Liver (tissue), 9 donors: Measurements from ENCODE around the gene SLC38A1. TPM values are rescaled to one million over a fixed set of nuclear protein-coding genes. Genes with fewer than 3 reads are reported as not detected.

Experiments
- DNase-seq: peaks from one replicate; pipeline ENCODE4 v3.0.0-alpha.2; 2017; ENCODE audit warnings: low spot score
- H3K27ac ChIP-seq, 2 donors: one replicate each; pipeline ENCODE4 v1.7.0; 2013; ENCODE audit warnings: inconsistent platforms in 2 of 2, low read length in 2 of 2, control low read depth in 1 of 2, low read depth in 1 of 2, mild to moderate bottlenecking in 1 of 2
- H3K27me3 ChIP-seq, 4 donors: one replicate each; pipeline versions ENCODE4 v1.6.1 to v1.7.0; 2013; ENCODE audit warnings: low read length in 3 of 4, inconsistent platforms in 1 of 4, mild to moderate bottlenecking in 1 of 4, moderate library complexity in 1 of 4; ENCODE audit not compliant: control insufficient read depth in 4 of 4, insufficient read depth in 4 of 4
- H3K36me3 ChIP-seq, 4 donors: one replicate each; pipeline versions ENCODE4 v1.6.1 to v1.7.0; 2013; ENCODE audit warnings: low read length in 3 of 4, mild to moderate bottlenecking in 3 of 4, low read depth in 1 of 4, moderate library complexity in 1 of 4; ENCODE audit not compliant: control insufficient read depth in 4 of 4, insufficient read depth in 3 of 4
- H3K4me1 ChIP-seq, 4 donors: one replicate each; pipeline versions ENCODE4 v1.6.1 to v1.7.0; 2013; ENCODE audit warnings: low read length in 3 of 4, mild to moderate bottlenecking in 3 of 4, moderate library complexity in 1 of 4; ENCODE audit not compliant: control insufficient read depth in 4 of 4, insufficient read depth in 4 of 4
- H3K4me3 ChIP-seq, 3 donors: one replicate each; pipeline versions ENCODE4 v1.6.1 to v1.7.0; 2013; ENCODE audit warnings: low read length in 3 of 3, control low read depth in 1 of 3, low read depth in 1 of 3, mild to moderate bottlenecking in 1 of 3
- H3K9ac ChIP-seq, 2 donors: one replicate each; pipeline ENCODE4 v1.7.0; 2013; ENCODE audit warnings: low read length in 2 of 2, mild to moderate bottlenecking in 2 of 2, moderate library complexity in 2 of 2, control low read depth in 1 of 2, low read depth in 1 of 2
- H3K9me3 ChIP-seq, 4 donors: one replicate each; pipeline versions ENCODE4 v1.6.1 to v1.7.0; 2013; ENCODE audit warnings: low read length in 3 of 4; ENCODE audit not compliant: control insufficient read depth in 4 of 4
- EGR1 ChIP-seq, 2 donors: IDR thresholded peaks; 2 replicates each; pipeline ENCODE4 v1.6.1; 2016 to 2018; ENCODE audit warnings: antibody characterized with exemption in 2 of 2, low read depth in 2 of 2
- FOXA1 ChIP-seq: IDR thresholded peaks from 2 replicates; pipeline ENCODE4 v1.6.1; 2016; ENCODE audit warnings: antibody characterized with exemption
- FOXA2 ChIP-seq: IDR thresholded peaks from 2 replicates; pipeline ENCODE4 v1.6.1; 2016; ENCODE audit warnings: antibody characterized with exemption
- HNF4A ChIP-seq, 2 donors: conservative IDR thresholded peaks; 2 replicates each; pipeline ENCODE4 v1.6.1; 2016; ENCODE audit warnings: antibody characterized with exemption in 2 of 2, mild to moderate bottlenecking in 2 of 2
- HNF4G ChIP-seq: IDR thresholded peaks from 2 replicates; pipeline ENCODE4 v1.6.1; 2016; ENCODE audit warnings: antibody characterized with exemption
- JUND ChIP-seq, 2 donors: IDR thresholded peaks; 2 replicates each; pipeline ENCODE4 v1.6.1; 2016; ENCODE audit warnings: antibody characterized with exemption in 2 of 2
- NR2F2 ChIP-seq: IDR thresholded peaks from 2 replicates; pipeline ENCODE4 v1.6.1; 2016; ENCODE audit warnings: antibody characterized with exemption
- RAD21 ChIP-seq, 2 donors: IDR thresholded peaks; 2 replicates each; pipeline ENCODE4 v1.6.1; 2016; ENCODE audit warnings: antibody characterized with exemption in 2 of 2, mild to moderate bottlenecking in 2 of 2
- RXRA ChIP-seq, 2 donors: IDR thresholded peaks; 2 replicates each; pipeline ENCODE4 v1.6.1; 2017 to 2018; ENCODE audit warnings: antibody characterized with exemption in 2 of 2, mild to moderate bottlenecking in 1 of 2
- SP1 ChIP-seq: IDR thresholded peaks from 2 replicates; pipeline ENCODE4 v1.6.1; 2018; ENCODE audit warnings: antibody characterized with exemption, mild to moderate bottlenecking
- YY1 ChIP-seq: IDR thresholded peaks from 2 replicates; pipeline ENCODE4 v1.6.1; 2016; ENCODE audit warnings: antibody characterized with exemption, mild to moderate bottlenecking
- ZBTB33 ChIP-seq: IDR thresholded peaks from 2 replicates; pipeline ENCODE4 v1.6.1; 2016; ENCODE audit warnings: antibody characterized with exemption
- WGBS: extraction: QIAGEN DNeasy Blood & Tissue Kit; methylation state at CpG from one replicate; pipeline ENCODE4 v1.1.7; 2013; 5-methylcytosine and 5-hydroxymethylcytosine counted together
- polyA plus RNA-seq, 2 donors: library from polyadenylated mRNA; stranded (reverse) in 1 of 2; unstranded in 1 of 2; fragments of 200-250 nt in 1 of 2; fragments of >200 nt in 1 of 2; fragmentation: Nextera tagmentation in 1 of 2; extraction: Ambion mirVana in 1 of 2; gene quantifications; one replicate each; pipeline versions ENCODE4 v1.2.1 to v1.2.3, GENCODE V29; 2013 to 2015
- total RNA-seq, 2 donors: library from RNA; depleted of rRNA; stranded (reverse); fragments of >200 nt; gene quantifications; one replicate each; pipeline ENCODE4 v1.2.3, GENCODE V29; 2014
- TF ChIP-seq, protein P1 (sequence below): IDR thresholded peaks from 2 replicates; pipeline ENCODE4 v1.6.1; 2016; ENCODE audit warnings: antibody characterized with exemption
- TF ChIP-seq, protein P2 (sequence below): IDR thresholded peaks from 2 replicates; pipeline ENCODE4 v1.6.1; 2016; ENCODE audit warnings: antibody characterized with exemption, mild to moderate bottlenecking
- TF ChIP-seq, protein P3 (sequence below): IDR thresholded peaks from 2 replicates; pipeline ENCODE4 v1.6.1; 2016; ENCODE audit warnings: antibody characterized with exemption
- donor health status: healthy.
- donor health status: healthy.
- donor health status: healthy.
- donor health status: healthy.
- donor health status: healthy.

SLC38A1 gene
- total and polyA plus RNA-seq, 4 donors = 6.2 to 14.9 (median 9.6) TPM

DNA sequence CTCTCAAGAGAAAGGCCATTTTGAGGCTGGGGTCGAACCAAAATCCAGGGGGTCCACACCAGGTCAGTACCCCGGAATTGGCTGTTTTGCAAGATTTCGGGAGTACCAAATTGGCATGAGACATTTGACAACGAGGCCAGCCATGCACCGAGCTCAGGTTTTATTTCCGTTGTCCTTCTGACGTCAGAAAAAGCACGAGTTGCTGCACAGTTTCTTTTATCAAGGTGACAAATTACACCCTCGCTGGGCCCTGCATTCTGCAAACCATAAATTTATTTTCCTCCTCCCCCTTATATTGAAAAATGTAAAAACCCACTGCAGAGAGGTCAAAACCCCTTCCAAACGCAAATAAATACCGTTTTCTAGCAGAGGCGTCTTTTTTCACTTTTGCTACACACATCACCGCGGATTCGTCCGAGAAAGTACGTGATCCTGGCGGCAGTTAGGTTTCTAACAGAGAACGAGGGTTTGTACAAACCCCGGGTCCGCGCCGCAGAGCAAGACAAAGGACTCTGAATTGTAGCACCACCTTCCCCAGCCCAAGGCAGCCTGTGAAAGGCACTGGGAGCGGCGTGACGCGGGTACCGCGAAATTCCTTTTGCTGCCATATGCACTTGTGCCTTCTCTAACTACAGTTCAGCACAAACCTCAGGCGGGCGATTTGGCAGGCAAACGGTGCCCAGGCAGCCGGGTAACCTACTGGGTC, 1.8 kb downstream of the SLC38A1 start:
- Histone ChIP-seq H3K9ac (peak overlapping the region; percentile 6 to 76), H3K27me3 (no peaks in the 10 kb centered on the region), H3K36me3 (no peaks in the 10 kb centered on the region), H3K9me3 (no peaks in the 10 kb centered on the region), H3K27ac (peak overlapping the region in 1 of 2 donors; percentile 77), H3K4me3 (peak overlapping the region; percentile 54 to 79 (median 62)), H3K4me1 (peaks cover 0 to 30% (median 23%) of the 10 kb centered on the region in 4 donors)
- peak; percentile 41 for DNase-seq
- WGBS = 9% methylated on average over 33 of the region's 33 CpGs
- TF ChIP-seq HNF4A (conservative IDR thresholded peaks at IDR 0.05) (no peak), NR2F2 (no peak), FOXA1 (no peak), EGR1 (IDR thresholded peaks at IDR 0.05; ENCODE audit: low read depth in 2 of 2) (no peak), YY1 (no peak)

GRCh38 chr12:46266382-46266791, 2.5 kb downstream of the SLC38A1 start:
- H3K27ac ChIP-seq = no peak overlapping the region
- peaks cover 0 to 30% (median 23%) of the 10 kb centered on the region in 4 donors for H3K4me1 ChIP-seq
- 69% methylated on average over 7 of the region's 7 CpGs for WGBS

GRCh38 chr12:46265734-46266133, 3.1 kb downstream of the SLC38A1 start:
- peaks cover 0 to 30% (median 23%) of the 10 kb centered on the region in 4 donors for H3K4me1 ChIP-seq
- H3K4me3 ChIP-seq = no peak overlapping the region
- TF ChIP-seq NR2F2 (no peak), JUND (IDR thresholded peaks at IDR 0.05) (no peak)
- no peak overlapping the region for H3K9ac ChIP-seq
- no peak overlapping the region for H3K27ac ChIP-seq
- no peaks in the 10 kb centered on the region for H3K9me3 ChIP-seq
- 93% methylated on average over 3 of the region's 3 CpGs for WGBS
- DNase-seq = no peak
- H3K27me3 ChIP-seq = no peaks in the 10 kb centered on the region
- no peaks in the 10 kb centered on the region for H3K36me3 ChIP-seq

More at GRCh38 chr12:46266382-46266791, 2.5 kb downstream of the SLC38A1 start:
- H3K9me3 ChIP-seq = no peaks in the 10 kb centered on the region
- peak overlapping the region in 1 of 3 donors; percentile 62 for H3K4me3 ChIP-seq
- peak overlapping the region in 1 of 2 donors; percentile 34 for H3K9ac ChIP-seq
- TF ChIP-seq FOXA2 = no peak
- TF ChIP-seq HNF4G = no peak
- no peak for TF ChIP-seq EGR1 (IDR thresholded peaks at IDR 0.05; ENCODE audit: low read depth in 2 of 2)
- TF ChIP-seq NR2F2 = no peak
- TF ChIP-seq FOXA1 = no peak
- TF ChIP-seq SP1 = no peak
- no peak for TF ChIP-seq JUND (IDR thresholded peaks at IDR 0.05)
- TF ChIP-seq HNF4A (conservative IDR thresholded peaks at IDR 0.05) = no peak
- TF ChIP-seq, protein P1, sequence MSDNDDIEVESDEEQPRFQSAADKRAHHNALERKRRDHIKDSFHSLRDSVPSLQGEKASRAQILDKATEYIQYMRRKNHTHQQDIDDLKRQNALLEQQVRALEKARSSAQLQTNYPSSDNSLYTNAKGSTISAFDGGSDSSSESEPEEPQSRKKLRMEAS = no peak
- H3K27me3 ChIP-seq = no peaks in the 10 kb centered on the region
- H3K36me3 ChIP-seq = no peaks in the 10 kb centered on the region
- DNase-seq = no peak

GRCh38 chr12:46265102-46265501, 3.7 kb downstream of the SLC38A1 start:
- DNase-seq = no peak
- H3K9me3 ChIP-seq = no peaks in the 10 kb centered on the region
- H3K27ac ChIP-seq = no peak overlapping the region
- peaks cover 0 to 30% (median 23%) of the 10 kb centered on the region in 4 donors for H3K4me1 ChIP-seq
- H3K9ac ChIP-seq = no peak overlapping the region
- TF ChIP-seq HNF4A (conservative IDR thresholded peaks at IDR 0.05) = no peak
- TF ChIP-seq, protein P2, sequence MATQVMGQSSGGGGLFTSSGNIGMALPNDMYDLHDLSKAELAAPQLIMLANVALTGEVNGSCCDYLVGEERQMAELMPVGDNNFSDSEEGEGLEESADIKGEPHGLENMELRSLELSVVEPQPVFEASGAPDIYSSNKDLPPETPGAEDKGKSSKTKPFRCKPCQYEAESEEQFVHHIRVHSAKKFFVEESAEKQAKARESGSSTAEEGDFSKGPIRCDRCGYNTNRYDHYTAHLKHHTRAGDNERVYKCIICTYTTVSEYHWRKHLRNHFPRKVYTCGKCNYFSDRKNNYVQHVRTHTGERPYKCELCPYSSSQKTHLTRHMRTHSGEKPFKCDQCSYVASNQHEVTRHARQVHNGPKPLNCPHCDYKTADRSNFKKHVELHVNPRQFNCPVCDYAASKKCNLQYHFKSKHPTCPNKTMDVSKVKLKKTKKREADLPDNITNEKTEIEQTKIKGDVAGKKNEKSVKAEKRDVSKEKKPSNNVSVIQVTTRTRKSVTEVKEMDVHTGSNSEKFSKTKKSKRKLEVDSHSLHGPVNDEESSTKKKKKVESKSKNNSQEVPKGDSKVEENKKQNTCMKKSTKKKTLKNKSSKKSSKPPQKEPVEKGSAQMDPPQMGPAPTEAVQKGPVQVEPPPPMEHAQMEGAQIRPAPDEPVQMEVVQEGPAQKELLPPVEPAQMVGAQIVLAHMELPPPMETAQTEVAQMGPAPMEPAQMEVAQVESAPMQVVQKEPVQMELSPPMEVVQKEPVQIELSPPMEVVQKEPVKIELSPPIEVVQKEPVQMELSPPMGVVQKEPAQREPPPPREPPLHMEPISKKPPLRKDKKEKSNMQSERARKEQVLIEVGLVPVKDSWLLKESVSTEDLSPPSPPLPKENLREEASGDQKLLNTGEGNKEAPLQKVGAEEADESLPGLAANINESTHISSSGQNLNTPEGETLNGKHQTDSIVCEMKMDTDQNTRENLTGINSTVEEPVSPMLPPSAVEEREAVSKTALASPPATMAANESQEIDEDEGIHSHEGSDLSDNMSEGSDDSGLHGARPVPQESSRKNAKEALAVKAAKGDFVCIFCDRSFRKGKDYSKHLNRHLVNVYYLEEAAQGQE = no peak
- no peak for TF ChIP-seq EGR1 (IDR thresholded peaks at IDR 0.05; ENCODE audit: low read depth in 2 of 2)
- TF ChIP-seq, protein P3, sequence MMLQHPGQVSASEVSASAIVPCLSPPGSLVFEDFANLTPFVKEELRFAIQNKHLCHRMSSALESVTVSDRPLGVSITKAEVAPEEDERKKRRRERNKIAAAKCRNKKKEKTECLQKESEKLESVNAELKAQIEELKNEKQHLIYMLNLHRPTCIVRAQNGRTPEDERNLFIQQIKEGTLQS = no peak
- TF ChIP-seq ZBTB33 = no peak
- no peak for TF ChIP-seq JUND (IDR thresholded peaks at IDR 0.05)
- no peak for TF ChIP-seq FOXA2
- no peak for TF ChIP-seq RXRA (IDR thresholded peaks at IDR 0.05)
- TF ChIP-seq RAD21 (IDR thresholded peaks at IDR 0.05) = no peak
- no peak overlapping the region for H3K4me3 ChIP-seq
- H3K27me3 ChIP-seq = no peaks in the 10 kb centered on the region
- H3K36me3 ChIP-seq = no peaks in the 10 kb centered on the region
